Heart left ventricle (tissue), 16 donors: ENCODE measurements around the gene PKNOX2. TPM values are rescaled to one million over a fixed set of nuclear protein-coding genes. Genes with fewer than 3 reads are reported as not detected.

Experiments
- ATAC-seq, 4 donors: fragments of 200-7000 bp; cut with Tn5 transposase; one replicate each; pipeline ENCODE4 v1.9.1; 2020 to 2022; ENCODE audit warnings: moderate library complexity in 4 of 4, mild to moderate bottlenecking in 3 of 4, moderate number of reproducible peaks in 1 of 4
- DNase-seq, 5 donors: peaks; one replicate each; pipeline ENCODE4 v3.0.0-alpha.2; 2020
- H3K27ac ChIP-seq, 12 donors: fragments of 200-600 bp; sonication (generic) in 4 of 12; one replicate each; pipeline versions ENCODE4 v1.5.0 to v1.8.0; 2016 to 2022; ENCODE audit warnings: mild to moderate bottlenecking in 2 of 12
- H3K27me3 ChIP-seq, 9 donors: fragments of 200-600 bp; sonication (generic) in 2 of 9; one replicate each; pipeline versions ENCODE4 v1.5.1 to v1.8.0; 2016 to 2022; ENCODE audit warnings: mild to moderate bottlenecking in 3 of 9
- H3K36me3 ChIP-seq, 9 donors: fragments of 200-600 bp; sonication (generic) in 2 of 9; one replicate each; pipeline versions ENCODE4 v1.5.0 to v1.8.0; 2018 to 2022; ENCODE audit warnings: mild to moderate bottlenecking in 2 of 9
- H3K4me1 ChIP-seq, 12 donors: fragments of 200-600 bp; sonication (generic) in 4 of 12; one replicate each; pipeline versions ENCODE4 v1.5.0 to v1.8.0; 2016 to 2022; ENCODE audit warnings: mild to moderate bottlenecking in 3 of 12
- H3K4me3 ChIP-seq, 12 donors: fragments of 200-600 bp; sonication (generic) in 4 of 12; one replicate each; pipeline versions ENCODE4 v1.5.0 to v1.8.0; 2017 to 2022; ENCODE audit warnings: mild to moderate bottlenecking in 9 of 12, moderate library complexity in 4 of 12
- H3K9me3 ChIP-seq, 12 donors: fragments of 200-600 bp; sonication (generic) in 4 of 12; one replicate each; pipeline versions ENCODE4 v1.5.0 to v1.8.0; 2016 to 2022; ENCODE audit warnings: mild to moderate bottlenecking in 1 of 12
- CTCF ChIP-seq, 12 donors: fragments of 200-600 bp; sonication (generic) in 4 of 12; IDR thresholded peaks; one replicate each; pipeline versions ENCODE4 v1.5.0 to v1.8.0; 2018 to 2022; ENCODE audit warnings: antibody characterized with exemption in 12 of 12, mild to moderate bottlenecking in 5 of 12
- POLR2A ChIP-seq, 2 donors: fragments of 450-650 bp; IDR thresholded peaks; one replicate each; pipeline ENCODE4 v1.6.1; 2017; ENCODE audit warnings: antibody characterized with exemption in 2 of 2, mild to moderate bottlenecking in 2 of 2, moderate library complexity in 2 of 2
- WGBS, 4 donors: extraction: QIAGEN DNeasy Blood & Tissue Kit in 2 of 4; methylation state at CpG; one replicate each; pipeline versions ENCODE4 v1.1.5 to v1.1.7; 2013 to 2018; 5-methylcytosine and 5-hydroxymethylcytosine counted together
- intact Hi-C, 10 donors: fragments of 100-400 bp; cut with DNase I; formaldehyde crosslinking; loops; one replicate each; pipeline versions ENCODE4 v1.11.1 to v1.14.2; 2022
- polyA plus RNA-seq, 2 donors: library from polyadenylated mRNA; stranded (reverse); fragments of 200-250 nt; gene quantifications; one replicate each; pipeline ENCODE4 v1.2.3, GENCODE V29; 2013
- total RNA-seq, 9 donors: library from RNA; depleted of rRNA in 2 of 9; stranded (reverse); fragments of >200 nt in 2 of 9; fragmentation: NEBNext Ultra II Directional in 3 of 9; extraction: Animal tissue kit (Norgen Biotek cat#: 25700) in 3 of 9; gene quantifications; one replicate each; pipeline versions ENCODE4 v1.1.0 to v1.2.4, GENCODE V29; 2016 to 2023
- donor health status: ischemic (EF 13 %, LVEDD 7.1; RV severe dilation, severe dysfunction).
- donor health status: healthy with polysubstance abuse.
- donor health status: DM: no; HTN: yes; CAD: no.
- donor health status: DM: no; HTN: no; CAD: no.
- donor health status: ischemic (EF 25% LVEDD 6.9; RV normal size, moderate dysfunction).
- donor health status: ischemic (EF 25% LVEDD 5.7; RV mildly dilated, moderate dysfunction).
- donor health status: healthy.
- donor health status: DM: yes; HTN: yes; CAD: no.
- donor health status: ischemic (EF 35%, LVEDD 5.7; RV mildly dilated, moderate dysfunction).
- donor health status: nonischemic (EF 11% LVEDD 7.7; RV severe dilation, severe dysfunction).
- donor health status: DM: yes; HTN: yes; CAD: no.
- donor health status: PGD.
- donor health status: ischemic (EF 29% LVEDD 5.4; RV normal size, mild dysfunction).
- donor health status: nonischemic (EF 23%, LVEDD 6.1; RV moderate dilation, normal function).

Gene PKNOX2
- total and polyA plus RNA-seq, 11 donors = 3.1 to 9.4 (median 4.5) TPM

- intact Hi-C loops = no loop called here
- DNase-seq (no peak), ATAC-seq (no peak)
- Histone ChIP-seq H3K27ac (no peak overlapping the region), H3K36me3 (peaks cover 0 to 3% (median 0%) of the 10 kb centered on the region in 9 donors), H3K4me3 (no peak overlapping the region), H3K4me1 (no peaks in the 10 kb centered on the region), H3K9me3 (no peaks in the 10 kb centered on the region), H3K27me3 (no peaks in the 10 kb centered on the region)
- TF ChIP-seq POLR2A (IDR thresholded peaks at IDR 0.05) = no peak
- no peak for TF ChIP-seq CTCF (IDR thresholded peaks at IDR 0.05)
- 90 to 94% (median 93%) methylated on average over 8 of the region's 8 CpGs for WGBS, 4 donors
These were observed 300.1 kb downstream of the PKNOX2 start for GRCh38 chr11:125464666-125465065.

GRCh38 chr11:125465255-125465654, 300.7 kb downstream of the PKNOX2 start:
- Histone ChIP-seq H3K27me3 (no peaks in the 10 kb centered on the region), H3K36me3 (peaks cover 0 to 3% (median 0%) of the 10 kb centered on the region in 9 donors), H3K27ac (no peak overlapping the region), H3K9me3 (no peaks in the 10 kb centered on the region), H3K4me3 (no peak overlapping the region), H3K4me1 (no peaks in the 10 kb centered on the region)
- no peak for DNase-seq
- ATAC-seq = no peak
- intact Hi-C loops = no loop called here
- no peak for TF ChIP-seq CTCF (IDR thresholded peaks at IDR 0.05)
- no peak for TF ChIP-seq POLR2A (IDR thresholded peaks at IDR 0.05)
- WGBS, 4 donors = 83 to 87% (median 86%) methylated on average over 2 of the region's 2 CpGs

- Histone ChIP-seq H3K27me3 (no peaks in the 10 kb centered on the region), H3K4me1 (no peaks in the 10 kb centered on the region), H3K4me3 (no peak overlapping the region), H3K9me3 (no peaks in the 10 kb centered on the region), H3K27ac (no peak overlapping the region), H3K36me3 (peaks cover 0 to 3% (median 0%) of the 10 kb centered on the region in 9 donors)
- no peak for TF ChIP-seq POLR2A (IDR thresholded peaks at IDR 0.05)
- no peak for TF ChIP-seq CTCF (IDR thresholded peaks at IDR 0.05)
- DNase-seq = no peak
- ATAC-seq = no peak
- 64 to 74% (median 71%) methylated on average over 5 of the region's 5 CpGs for WGBS, 4 donors
- intact Hi-C loops = no loop called here
These were observed 301.1 kb downstream of the PKNOX2 start for GRCh38 chr11:125465701-125466100.

- DNase-seq (no peak), ATAC-seq (no peak)
- no peaks in the 10 kb centered on the region for H3K4me1 ChIP-seq
- H3K27me3 ChIP-seq = no peaks in the 10 kb centered on the region
- H3K4me3 ChIP-seq = no peak overlapping the region
- no peaks in the 10 kb centered on the region for H3K36me3 ChIP-seq
- no peak overlapping the region for H3K27ac ChIP-seq
- TF ChIP-seq CTCF (IDR thresholded peaks at IDR 0.05) = no peak
- TF ChIP-seq POLR2A (IDR thresholded peaks at IDR 0.05) = no peak
- H3K9me3 ChIP-seq = no peaks in the 10 kb centered on the region
- intact Hi-C loops = no loop called here
These were observed 303.5 kb downstream of the PKNOX2 start for GRCh38 chr11:125468025-125468424.
